TTC549 (cell line): ENCODE data around the gene PGK1.
"Not testable (repeated sequence)": the region's sequence is repeated elsewhere in the genome, so short reads cannot be mapped to it uniquely, and the experiment has no call there.

ENCODE experiments used
- FAIRE-seq: peaks from 2 replicates; lab custom pipeline; 2012; peaks lifted over from hg19 to GRCh38; lab: Jason Lieb, UNC

PGK1 gene

DNA sequence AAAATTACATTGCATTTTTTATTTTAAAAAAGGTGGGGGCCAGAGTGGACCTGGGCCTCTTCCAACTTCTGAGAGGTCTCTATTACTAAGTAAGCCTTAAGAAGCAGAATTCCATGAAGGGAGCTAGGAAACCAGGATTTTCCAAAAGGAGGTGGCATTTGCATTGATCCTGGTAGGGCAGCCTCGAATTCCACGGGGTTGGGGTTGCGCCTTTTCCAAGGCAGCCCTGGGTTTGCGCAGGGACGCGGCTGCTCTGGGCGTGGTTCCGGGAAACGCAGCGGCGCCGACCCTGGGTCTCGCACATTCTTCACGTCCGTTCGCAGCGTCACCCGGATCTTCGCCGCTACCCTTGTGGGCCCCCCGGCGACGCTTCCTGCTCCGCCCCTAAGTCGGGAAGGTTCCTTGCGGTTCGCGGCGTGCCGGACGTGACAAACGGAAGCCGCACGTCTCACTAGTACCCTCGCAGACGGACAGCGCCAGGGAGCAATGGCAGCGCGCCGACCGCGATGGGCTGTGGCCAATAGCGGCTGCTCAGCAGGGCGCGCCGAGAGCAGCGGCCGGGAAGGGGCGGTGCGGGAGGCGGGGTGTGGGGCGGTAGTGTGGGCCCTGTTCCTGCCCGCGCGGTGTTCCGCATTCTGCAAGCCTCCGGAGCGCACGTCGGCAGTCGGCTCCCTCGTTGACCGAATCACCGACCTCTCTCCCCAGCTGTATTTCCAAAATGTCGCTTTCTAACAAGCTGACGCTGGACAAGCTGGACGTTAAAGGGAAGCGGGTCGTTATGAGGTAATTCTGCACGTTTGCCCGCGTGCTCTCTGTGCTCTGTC, at the start of gene PGK1:
TSS of gene PGK1 (plus strand) at position 626 of the 824 bp plus-strand sequence. CDS start at position 719, 93 bp downstream.
- FAIRE-seq = no peak

DNA sequence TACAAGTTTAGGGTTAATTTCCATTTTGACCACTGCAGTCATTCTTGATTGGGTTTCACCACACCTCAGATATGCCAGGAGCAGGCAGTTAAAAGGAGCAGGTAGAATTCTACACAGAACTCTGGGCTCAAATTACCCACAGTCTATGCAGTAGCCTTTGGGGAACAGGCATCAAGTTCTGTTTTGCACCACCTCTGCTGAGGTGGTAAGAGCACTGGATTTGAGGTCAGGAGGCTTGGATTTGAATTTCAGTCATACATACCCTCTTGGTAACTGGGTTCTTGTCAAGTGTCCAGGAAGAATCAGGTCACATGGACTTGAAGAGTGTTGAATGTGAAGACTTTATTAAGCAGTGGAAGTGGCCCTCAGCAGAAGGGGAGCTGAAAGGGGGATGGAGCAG, 40.4 kb upstream of the PGK1 start:
- FAIRE-seq = no peak

DNA sequence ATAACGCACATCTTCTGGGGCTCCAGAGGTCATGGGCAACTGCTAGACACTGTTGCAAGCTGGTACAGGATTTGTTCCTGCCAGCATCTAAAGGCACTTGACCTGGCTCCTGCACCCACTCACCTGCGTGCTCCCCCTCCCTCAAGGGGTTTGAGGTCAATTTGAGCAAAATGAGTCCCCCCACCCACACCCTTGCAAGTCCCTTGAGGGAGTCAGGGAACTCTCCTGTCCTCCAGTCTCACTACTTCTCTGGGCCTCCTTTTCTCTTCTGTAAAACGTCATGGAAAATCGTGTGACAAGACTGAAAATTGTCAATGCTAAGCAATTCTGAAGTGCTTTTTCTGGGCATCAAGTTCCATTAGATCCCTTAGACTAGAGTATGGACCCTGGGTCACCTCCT, 39.9 kb upstream of the PGK1 start:
- FAIRE-seq = no peak

DNA sequence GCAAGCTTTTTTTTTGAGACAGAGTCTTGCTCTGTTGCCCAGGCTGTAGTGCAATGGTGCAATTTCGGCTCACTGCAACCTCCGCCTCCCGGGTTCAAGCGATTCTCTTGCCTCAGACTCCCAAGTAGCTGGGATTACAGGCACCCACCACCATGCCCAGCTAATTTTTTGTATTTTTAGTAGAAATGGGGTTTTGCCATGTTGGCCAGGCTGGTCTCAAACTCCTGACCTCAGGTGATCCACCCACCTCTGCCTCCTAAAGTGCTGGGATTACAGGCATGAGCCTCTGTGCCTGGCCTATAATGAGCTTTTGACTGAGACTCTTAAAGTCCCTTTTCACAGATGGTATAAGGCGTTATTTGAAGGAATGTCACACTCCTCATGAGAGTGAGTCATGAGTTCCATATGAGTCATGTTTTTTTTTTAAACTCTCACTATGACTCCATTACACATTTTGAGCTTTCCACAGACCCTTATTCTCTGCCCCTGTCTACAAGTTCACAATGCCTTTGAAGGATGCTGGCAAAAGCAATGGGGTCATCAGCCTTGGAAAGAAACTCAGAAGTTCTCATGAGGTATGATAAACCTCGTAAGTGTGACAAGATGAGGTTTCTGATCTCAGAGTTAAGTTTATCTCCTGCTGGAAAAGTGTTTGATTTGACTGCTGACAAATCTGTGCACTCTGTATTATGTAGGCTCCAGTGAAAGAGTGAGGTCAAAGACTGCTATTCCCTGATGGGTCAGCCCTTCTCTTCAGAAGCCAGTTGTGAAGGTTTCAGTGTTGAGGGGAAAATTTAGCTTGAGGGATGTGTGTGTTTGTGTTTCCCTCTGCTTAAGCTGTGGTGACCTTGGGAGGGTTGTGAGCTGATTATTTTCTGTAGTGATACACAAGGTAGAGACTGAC, 39.1 kb upstream of the PGK1 start:
- FAIRE-seq = not testable (repeated sequence)

DNA sequence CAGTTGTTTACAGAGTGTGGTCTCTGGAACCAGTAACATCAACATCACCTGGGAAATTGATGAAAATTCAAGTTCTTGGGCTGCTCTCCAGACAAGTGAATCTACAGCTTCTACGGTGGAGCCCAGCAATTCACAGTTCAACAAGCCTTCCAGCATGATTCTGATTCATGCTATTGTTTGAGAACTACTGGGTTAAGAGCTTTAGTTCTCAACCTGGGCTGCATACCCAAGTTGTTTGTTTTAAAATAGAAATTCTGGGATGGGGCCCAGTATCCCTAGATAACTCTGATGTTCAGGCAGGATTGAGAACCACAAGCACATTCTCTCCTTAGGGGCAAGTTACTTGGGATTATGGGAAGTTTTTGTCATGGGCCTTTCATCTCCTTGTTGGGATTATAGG, 37.9 kb upstream of the PGK1 start:
- FAIRE-seq = no peak

DNA sequence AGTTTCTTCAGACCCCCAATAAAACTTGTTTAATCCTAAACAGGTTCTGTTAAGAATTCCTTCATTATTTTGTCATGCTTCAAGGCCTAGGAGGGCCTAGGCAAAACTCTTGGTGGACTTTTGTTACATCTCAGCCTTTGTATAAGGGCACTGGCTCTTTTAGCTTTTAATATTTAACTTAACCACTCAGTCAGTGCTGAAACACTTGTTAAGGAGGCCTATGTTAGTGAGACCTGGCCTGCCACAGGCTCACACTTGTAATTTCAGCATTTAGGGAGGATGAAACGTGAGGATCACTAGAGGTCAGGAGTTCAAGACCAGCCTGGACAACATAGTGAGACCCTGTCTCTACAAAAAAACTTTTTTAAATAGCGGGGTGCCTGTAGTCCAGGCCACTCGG, 32.7 kb upstream of the PGK1 start:
- no peak for FAIRE-seq

DNA sequence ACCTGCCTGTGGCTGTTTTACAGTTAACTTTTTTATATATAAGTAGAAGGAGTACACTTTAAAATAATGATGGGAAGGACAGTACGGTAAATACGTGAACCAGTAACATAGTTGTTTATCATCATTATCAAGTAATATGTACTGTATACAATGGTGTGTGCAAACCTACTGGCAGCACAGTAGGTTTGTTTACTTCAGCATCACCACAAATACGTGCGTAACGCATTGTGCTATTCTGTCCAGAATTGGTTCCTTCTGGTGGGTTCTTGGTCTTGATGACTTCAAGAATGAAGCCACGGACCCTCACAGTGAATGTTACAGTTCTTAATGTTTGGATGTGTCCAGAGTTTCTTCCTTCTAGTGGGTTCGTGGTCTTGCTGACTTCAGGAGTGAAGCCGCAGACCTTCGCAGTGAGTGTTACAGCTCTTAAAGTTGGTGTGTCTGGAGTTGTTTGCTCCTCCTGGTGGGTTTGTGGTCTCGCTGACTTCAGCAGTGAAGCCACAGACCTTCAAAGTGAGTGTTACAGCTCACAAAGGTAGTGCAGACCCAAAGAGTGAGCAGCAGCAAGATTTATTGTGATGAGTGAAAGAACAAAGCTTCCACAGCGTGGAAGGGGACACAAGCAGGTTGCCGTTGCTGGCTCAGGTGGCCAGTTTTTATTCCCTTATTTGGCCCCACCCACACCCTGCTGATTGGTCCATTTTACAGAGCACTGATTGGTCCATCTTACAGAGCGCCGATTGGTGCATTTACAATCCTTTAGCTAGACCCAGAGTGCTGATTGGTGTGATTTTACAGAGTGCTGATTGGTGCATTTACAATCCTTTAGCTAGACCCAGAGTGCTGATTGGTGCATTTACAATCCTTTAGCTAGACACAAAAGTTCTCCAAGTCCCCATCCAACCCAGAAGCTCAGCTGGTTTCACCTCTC, 30.6 kb upstream of the PGK1 start:
- not testable (repeated sequence) for FAIRE-seq

DNA sequence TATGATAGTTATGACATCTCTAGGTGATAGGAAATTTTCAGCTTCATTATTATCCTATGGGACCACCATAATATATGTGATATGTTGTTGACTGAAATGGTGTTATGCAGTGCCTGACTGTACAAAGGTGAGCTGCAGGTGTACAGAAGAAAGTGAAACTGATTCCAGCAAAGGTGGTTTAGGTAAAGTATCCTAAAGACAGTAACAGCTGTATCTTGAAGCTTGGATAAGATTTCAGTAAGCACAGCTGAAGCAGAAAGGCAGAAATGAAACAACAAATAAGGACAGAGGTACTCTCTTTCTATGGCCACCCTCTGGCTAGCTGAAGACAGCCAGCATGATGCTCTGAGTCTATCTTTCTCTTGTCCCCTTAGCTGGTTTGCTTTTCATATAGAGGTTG, 30.0 kb upstream of the PGK1 start:
- FAIRE-seq = no peak

DNA sequence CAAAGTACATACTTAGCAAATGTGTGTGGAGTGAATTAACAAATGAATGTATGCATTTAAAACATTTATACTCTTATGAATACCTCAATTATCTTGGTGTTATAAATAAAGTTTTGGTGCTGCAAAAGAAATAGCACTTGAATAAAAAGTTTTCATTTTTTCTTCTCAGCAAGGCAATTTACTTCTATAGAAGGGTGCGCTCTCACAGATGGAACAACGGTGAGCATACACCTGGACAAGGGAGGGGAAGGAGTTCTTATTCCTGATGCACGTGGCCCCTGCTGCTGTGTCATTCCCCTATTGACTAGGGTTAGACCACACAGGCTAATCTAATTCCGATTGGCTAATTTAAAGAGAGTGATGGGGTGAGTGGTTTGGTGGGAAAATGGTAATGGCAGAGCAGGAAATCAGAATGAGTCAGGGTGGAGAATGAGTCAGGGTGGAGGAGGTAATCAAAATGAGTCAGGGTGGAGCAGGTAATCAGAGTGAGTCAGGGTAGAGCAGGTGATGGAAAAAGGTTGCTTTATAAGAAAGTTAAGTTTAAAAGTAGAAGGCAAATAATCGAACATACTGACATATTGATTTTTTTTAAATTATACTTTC, 28.2 kb upstream of the PGK1 start:
- no peak for FAIRE-seq

DNA sequence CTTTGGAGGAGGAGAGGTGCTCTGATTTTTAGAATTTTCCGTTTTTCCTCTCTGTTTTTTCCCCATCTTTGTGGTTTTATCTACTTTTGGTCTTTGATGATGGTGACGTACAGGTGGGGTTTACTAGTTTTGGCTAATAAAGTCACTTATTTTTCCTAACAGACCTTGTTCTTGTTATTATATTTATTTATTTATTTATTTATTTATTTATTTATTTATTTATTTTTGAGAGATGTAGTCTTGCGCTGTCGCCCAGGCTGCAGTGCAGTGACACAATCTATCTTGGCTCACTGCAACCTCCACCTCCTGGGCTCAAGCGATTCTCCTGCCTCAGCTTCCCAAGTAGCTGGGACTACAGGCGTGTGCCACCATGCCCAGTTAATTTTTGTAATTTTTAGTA, 22.6 kb upstream of the PGK1 start:
- FAIRE-seq = not testable (repeated sequence)

DNA sequence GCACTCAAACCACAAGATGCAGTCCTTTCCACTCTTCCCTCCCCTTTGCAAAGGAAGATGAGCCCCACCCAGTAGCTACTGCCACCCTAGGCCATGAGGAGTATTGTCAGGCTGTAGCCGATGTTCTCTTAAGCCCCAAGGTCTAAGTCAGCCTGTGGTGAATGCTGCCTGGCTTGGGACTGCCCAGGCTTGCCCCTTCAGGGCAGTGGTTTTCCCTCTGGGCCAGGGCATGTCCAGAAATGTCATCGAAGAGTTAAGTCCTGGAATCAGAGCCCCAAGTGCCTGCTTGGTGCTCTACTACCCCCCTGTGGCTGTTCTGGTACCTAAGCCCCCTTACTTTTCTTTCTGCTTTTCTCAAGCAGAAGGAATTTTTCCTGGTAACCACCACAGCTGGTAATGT, 11.8 kb upstream of the PGK1 start:
- FAIRE-seq = no peak

DNA sequence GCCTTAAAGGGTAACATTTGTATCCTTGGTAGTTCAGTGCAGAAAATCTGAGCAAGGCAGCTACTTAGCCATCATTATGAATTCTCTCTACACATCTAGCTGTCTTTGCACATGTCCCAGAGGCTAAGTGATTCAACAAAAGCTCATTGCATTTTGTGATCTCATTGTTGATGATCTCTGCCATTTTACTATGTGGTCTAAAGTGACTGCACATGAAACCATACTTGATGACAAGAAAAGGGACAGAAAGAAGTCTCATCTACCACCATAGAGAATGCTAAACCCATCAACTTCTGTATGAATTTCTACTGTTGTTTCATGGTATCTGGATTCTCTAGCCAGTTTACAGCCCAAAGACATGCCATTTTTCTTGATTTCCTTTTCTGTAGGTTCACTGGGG, 5.9 kb upstream of the PGK1 start:
- FAIRE-seq = no peak

DNA sequence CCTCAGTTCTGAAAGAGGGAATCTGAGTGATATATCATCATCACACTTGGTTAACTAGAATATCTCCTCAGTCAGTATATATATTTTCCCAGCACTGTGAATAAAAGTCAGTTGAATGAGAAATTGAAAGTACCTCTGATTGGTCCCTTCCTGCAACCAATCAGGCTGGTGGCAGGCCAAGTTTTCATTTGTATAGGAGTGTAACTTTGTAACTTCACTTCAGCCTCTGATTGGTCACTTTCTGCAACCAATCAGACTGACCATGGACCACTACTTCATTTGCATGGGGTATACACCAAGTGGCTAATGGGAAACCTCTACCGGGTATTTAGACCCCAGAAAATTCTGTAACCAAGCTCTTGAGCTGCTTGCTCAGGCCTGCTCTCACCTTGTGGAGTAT, 2.0 kb upstream of the PGK1 start:
- no peak for FAIRE-seq

DNA sequence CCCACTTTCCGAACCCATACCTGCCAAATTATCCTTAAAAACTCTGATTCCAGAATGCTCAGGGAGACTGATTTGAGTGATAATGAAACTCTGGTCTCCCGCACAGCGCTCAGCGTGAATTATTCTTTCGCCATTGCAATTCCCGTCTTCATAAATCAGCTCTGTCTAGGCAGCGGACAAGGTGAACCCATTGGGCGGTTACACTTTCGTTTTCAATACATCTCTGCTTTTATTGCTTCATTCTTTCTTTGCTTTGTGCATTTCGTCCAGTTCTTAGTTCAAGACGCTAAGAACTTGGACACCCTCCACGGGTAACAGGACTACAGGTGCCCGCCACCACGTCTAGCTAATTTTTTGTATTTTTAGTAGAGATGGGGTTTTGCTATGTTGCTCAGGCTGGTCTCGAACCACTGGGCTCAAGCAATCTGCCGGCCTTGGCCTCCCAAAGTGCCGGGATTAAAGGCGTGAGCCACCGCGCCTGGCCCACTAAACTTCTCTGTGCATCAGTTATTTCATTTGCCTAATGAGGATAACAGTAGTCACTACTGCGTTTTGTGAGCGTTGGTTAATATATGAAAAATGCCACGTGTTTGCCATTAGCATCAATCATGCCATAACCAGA, 936 bp upstream of the PGK1 start:
- FAIRE-seq = no peak

DNA sequence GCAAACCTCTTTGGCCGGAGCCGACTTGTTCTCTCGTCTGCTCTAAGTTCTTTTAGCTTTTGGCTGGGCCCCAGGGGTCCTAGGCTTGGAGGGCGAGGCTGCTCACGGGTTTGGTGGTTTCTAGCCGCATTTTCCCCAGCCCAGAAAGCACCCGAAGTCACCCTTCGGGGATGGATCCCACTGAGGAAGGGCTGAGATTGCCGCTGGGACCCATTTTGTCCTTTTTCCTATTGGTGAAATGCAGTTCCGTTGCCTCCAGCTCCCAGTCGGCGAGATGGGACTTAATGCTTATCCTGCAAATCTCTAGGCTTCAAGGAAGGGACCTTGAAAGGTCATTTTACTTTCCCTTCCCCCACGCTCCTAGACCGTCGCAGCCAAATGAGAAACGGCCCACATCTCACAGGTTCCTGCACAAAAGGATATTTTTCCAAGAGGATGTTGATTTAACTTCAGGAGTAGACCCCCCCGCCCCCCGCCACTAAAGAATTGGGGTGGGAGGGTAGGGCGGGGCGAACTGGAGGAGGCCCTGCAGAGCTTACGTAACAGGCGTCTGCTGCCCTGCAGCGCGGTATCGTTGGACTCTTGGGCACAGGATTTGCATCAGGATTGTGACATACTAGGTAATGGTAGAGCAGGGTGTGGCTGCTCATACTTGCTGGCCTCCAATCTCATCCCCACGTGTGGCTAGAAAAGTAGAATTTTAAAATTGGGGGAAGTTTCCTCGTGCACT, 564 bp downstream of the PGK1 start:
- FAIRE-seq = no peak

DNA sequence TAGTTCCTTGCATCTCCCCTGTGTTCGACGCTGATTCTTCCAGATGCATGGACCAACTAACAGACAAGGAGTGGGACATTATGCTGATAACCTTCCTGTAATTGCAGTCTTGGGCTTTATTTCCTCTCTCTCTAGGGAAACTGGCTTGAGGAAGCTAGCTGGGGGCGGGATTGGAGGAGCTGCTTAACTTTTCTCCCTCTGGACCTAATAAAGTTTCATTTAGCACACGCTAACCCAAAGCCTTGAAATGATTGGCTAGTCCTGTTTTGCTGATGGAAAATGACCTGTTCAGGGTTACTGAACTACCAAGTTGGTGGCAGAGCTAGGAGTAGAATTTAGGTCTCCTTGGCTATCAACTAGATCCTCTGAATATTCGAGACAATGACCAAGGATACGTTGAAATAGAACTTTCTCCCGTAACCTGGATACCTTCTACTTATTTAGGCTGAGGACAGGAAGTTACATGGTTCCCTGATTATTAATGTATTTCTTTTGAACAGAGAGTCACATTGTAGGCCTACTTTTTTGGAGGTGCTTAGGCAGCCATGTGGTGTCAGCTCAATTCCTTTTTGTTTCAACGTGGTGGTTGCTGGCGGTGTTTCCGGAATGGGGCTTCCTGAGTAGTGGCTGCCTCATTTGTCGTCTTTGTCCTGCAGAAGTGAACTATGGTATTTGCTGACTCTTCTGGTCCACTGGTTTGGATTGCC, 2.0 kb downstream of the PGK1 start:
- FAIRE-seq = no peak

DNA sequence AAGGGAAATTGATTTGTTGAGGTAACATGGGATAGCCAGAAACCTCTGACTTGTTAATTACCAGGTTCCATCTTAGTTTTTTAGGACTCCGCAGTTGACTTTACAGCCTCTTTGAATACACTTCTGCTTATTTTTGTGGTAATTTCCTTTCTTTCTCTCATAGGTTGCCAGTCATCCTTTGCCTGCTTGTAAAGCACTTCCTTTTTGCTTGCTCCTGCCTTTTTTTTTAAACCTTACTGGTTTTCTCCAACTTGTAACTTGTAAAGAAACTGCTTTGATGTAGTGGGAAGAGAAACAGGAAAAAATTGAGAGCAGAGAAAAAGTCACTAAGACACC, 2.6 kb downstream of the PGK1 start:
- no peak for FAIRE-seq

DNA sequence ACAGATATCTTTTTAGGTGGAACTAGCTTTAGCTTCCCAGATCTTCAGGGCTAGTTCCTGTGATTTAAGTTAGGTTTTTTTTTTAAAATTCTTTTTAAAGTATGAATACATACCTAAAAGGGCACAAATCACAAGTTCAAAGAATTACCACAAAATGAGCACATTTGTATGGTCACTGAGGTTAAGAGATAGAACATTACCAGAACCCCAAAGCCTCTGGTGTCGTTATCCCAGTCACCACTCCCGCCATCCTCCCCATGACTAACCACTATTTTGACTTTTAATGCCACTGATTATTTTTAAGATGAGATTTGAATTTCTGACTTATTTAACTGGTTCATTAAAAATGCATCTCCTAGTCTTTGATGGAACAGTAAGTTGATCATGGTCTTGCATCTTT, 5.4 kb downstream of the PGK1 start:
- no peak for FAIRE-seq

DNA sequence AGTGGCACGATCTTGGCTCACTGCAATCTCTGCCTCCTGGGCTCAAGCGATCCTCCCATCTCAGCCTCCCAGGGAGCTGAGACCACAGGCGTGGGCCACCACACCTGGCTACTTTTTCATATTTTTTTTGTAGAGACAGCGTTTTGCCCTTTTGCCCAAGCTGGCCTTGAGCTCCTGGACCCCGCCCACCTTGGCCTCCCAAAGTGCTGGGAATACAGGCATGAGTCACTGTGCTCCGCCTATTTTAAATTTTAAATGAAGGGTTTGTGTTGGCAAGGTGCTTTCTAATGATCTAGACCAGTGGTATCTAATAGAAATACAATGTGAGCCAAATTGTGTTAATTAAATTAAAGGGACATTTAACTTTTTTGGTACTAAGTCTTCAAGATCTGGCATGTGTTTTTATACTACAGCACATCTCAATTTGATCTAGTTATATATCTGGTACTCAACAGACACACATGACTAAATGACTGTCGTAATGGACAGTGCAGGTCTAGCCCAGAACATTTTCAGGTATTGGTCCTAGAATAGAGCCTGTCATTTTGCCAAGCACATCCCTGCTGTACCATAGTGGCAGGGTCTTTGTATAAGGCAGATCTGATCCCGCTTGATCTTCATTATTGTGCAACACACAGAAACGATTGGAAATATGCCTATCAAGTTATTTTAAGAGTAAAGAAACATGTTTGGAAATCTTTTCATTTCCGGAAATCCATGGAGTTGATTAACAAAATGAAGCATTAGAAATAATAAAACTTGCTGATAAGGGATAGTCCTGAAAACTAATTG, 7.3 kb downstream of the PGK1 start:
- FAIRE-seq = no peak
